HEK293 (cell line): ENCODE measurements around the gene NTSR1.

Experiments used
- CTCF ChIA-PET: fragments of 350-600 bp; formaldehyde crosslinking; extraction: SDS; loops from one replicate; lab custom pipeline; 2021; ENCODE audit warnings: antibody characterized with exemption; lab: Yijun Ruan, JAX
- POLR2A ChIA-PET: fragments of 300-600 bp; formaldehyde crosslinking; extraction: SDS; loops from one replicate; lab custom pipeline; 2020; ENCODE audit warnings: antibody characterized with exemption, inconsistent platforms; lab: Yijun Ruan, JAX
- H3K27ac ChIP-seq: fragments of 200-500 bp; sonication (Bioruptor generic); 2 replicates; pipeline ENCODE4 v1.5.1; 2014; ENCODE audit warnings: low read depth, low read length, control low read depth, inconsistent platforms; ENCODE audit errors: extremely low read depth
- H3K36me3 ChIP-seq, 2 experiments: fragments of 200-500 bp in 1 of 2; sonication (Bioruptor generic) in 1 of 2; 1 replicate in 1 of 2; 2 replicates in 1 of 2; pipeline ENCODE4 v1.5.1; 2014 to 2017; ENCODE audit warnings: inconsistent platforms in 2 of 2, low read length in 2 of 2; ENCODE audit not compliant: control insufficient read depth in 2 of 2, insufficient read depth in 1 of 2
- H3K4me1 ChIP-seq: fragments of 200-500 bp; sonication (Bioruptor generic); 2 replicates; pipeline ENCODE4 v1.5.1; 2014; ENCODE audit warnings: mild to moderate bottlenecking, low read length, inconsistent platforms; ENCODE audit not compliant: control insufficient read depth, insufficient read depth
- H3K4me3 ChIP-seq: 2 replicates; pipeline ENCODE4 v1.5.1; 2011; ENCODE audit warnings: low read depth, mild to moderate bottlenecking, control low read depth, low read length, moderate library complexity
- H3K9me3 ChIP-seq: fragments of 200-500 bp; sonication (Bioruptor generic); 2 replicates; pipeline ENCODE4 v1.5.1; 2014; ENCODE audit warnings: low read depth, low read length, inconsistent platforms; ENCODE audit not compliant: control insufficient read depth, insufficient read depth
- GFI1B ChIP-seq: fragments of 450-650 bp; formaldehyde crosslinking; IDR thresholded peaks from 2 replicates; pipeline ENCODE4 v1.5.1; 2016; ENCODE audit warnings: missing biosample characterization, missing genetic modification characterization
- GLI4 ChIP-seq: fragments of 450-650 bp; formaldehyde crosslinking; IDR thresholded peaks from 2 replicates; pipeline ENCODE4 v1.5.1; 2016; ENCODE audit warnings: missing biosample characterization, missing genetic modification characterization
- GLIS1 ChIP-seq: fragments of 450-650 bp; formaldehyde crosslinking; IDR thresholded peaks from 2 replicates; pipeline ENCODE4 v1.5.1; 2016; ENCODE audit warnings: missing biosample characterization, missing genetic modification characterization
- GLIS2 ChIP-seq: fragments of 450-650 bp; formaldehyde crosslinking; IDR thresholded peaks from 2 replicates; pipeline ENCODE4 v1.5.1; 2016; ENCODE audit warnings: missing biosample characterization, missing genetic modification characterization
- HOXD13 ChIP-seq: sonication (generic); formaldehyde crosslinking; IDR thresholded peaks from 2 replicates; pipeline ENCODE4 v1.8.0; 2022; ENCODE audit warnings: missing genetic modification reagents, borderline replicate concordance
- KLF1 ChIP-seq: fragments of 450-650 bp; formaldehyde crosslinking; IDR thresholded peaks from 2 replicates; pipeline ENCODE4 v1.5.1; 2016; ENCODE audit warnings: missing biosample characterization, missing genetic modification characterization
- KLF16 ChIP-seq: fragments of 450-650 bp; formaldehyde crosslinking; IDR thresholded peaks from 2 replicates; pipeline ENCODE4 v1.5.1; 2017; ENCODE audit warnings: missing biosample characterization, missing genetic modification characterization
- KLF9 ChIP-seq: fragments of 450-650 bp; formaldehyde crosslinking; IDR thresholded peaks from 2 replicates; pipeline ENCODE4 v1.5.1; 2016; ENCODE audit warnings: missing biosample characterization, missing genetic modification characterization, low read depth
- SP3 ChIP-seq: fragments of 450-650 bp; formaldehyde crosslinking; IDR thresholded peaks from 2 replicates; pipeline ENCODE4 v1.5.1; 2016; ENCODE audit warnings: missing biosample characterization, missing genetic modification characterization
- SP7 ChIP-seq: fragments of 450-650 bp; formaldehyde crosslinking; IDR thresholded peaks from 2 replicates; pipeline ENCODE4 v1.5.1; 2016; ENCODE audit warnings: missing biosample characterization, missing genetic modification characterization
- ZFP3 ChIP-seq: fragments of 450-650 bp; formaldehyde crosslinking; IDR thresholded peaks from 2 replicates; pipeline ENCODE4 v1.5.1; 2016; ENCODE audit warnings: low read depth, missing biosample characterization, missing genetic modification characterization
- ZFP37 ChIP-seq: fragments of 450-650 bp; formaldehyde crosslinking; IDR thresholded peaks from 2 replicates; pipeline ENCODE4 v1.5.1; 2016; ENCODE audit warnings: missing biosample characterization, missing genetic modification characterization
- ZFP69B ChIP-seq: fragments of 450-650 bp; formaldehyde crosslinking; IDR thresholded peaks from 2 replicates; pipeline ENCODE4 v1.5.1; 2016; ENCODE audit warnings: missing biosample characterization, missing genetic modification characterization
- ZNF133 ChIP-seq: fragments of 450-650 bp; formaldehyde crosslinking; IDR thresholded peaks from 2 replicates; pipeline ENCODE4 v1.5.1; 2016; ENCODE audit warnings: missing biosample characterization, missing genetic modification characterization
- ZNF2 ChIP-seq: fragments of 450-650 bp; formaldehyde crosslinking; IDR thresholded peaks from 2 replicates; pipeline ENCODE4 v1.5.1; 2016; ENCODE audit warnings: missing biosample characterization, missing genetic modification characterization
- ZNF248 ChIP-seq: fragments of 450-650 bp; formaldehyde crosslinking; IDR thresholded peaks from 2 replicates; pipeline ENCODE4 v1.5.1; 2017; ENCODE audit warnings: missing biosample characterization, missing genetic modification characterization
- ZNF600 ChIP-seq: fragments of 450-650 bp; formaldehyde crosslinking; IDR thresholded peaks from 2 replicates; pipeline ENCODE4 v1.5.1; 2016; ENCODE audit warnings: missing biosample characterization, missing genetic modification characterization
- ZNF623 ChIP-seq: fragments of 450-650 bp; formaldehyde crosslinking; IDR thresholded peaks from 2 replicates; pipeline ENCODE4 v1.5.1; 2016; ENCODE audit warnings: missing biosample characterization, missing genetic modification characterization
- ZNF629 ChIP-seq: fragments of 450-650 bp; formaldehyde crosslinking; IDR thresholded peaks from 2 replicates; pipeline ENCODE4 v1.5.1; 2017; ENCODE audit warnings: missing biosample characterization, missing genetic modification characterization
- ZNF654 ChIP-seq: fragments of 450-650 bp; formaldehyde crosslinking; IDR thresholded peaks from 2 replicates; pipeline ENCODE4 v1.5.1; 2016; ENCODE audit warnings: low read depth, missing biosample characterization, missing genetic modification characterization
- ZNF660 ChIP-seq: fragments of 450-650 bp; IDR thresholded peaks from 2 replicates; pipeline ENCODE4 v1.5.1; 2018; ENCODE audit warnings: missing biosample characterization, mild to moderate bottlenecking, missing genetic modification characterization
- ZNF837 ChIP-seq: fragments of 450-650 bp; formaldehyde crosslinking; IDR thresholded peaks from 2 replicates; pipeline ENCODE4 v1.5.1; 2016; ENCODE audit warnings: missing biosample characterization, missing genetic modification characterization
- TF ChIP-seq, protein P1 (sequence below): fragments of 450-650 bp; formaldehyde crosslinking; IDR thresholded peaks from 2 replicates; pipeline ENCODE4 v1.5.1; 2017; ENCODE audit warnings: missing biosample characterization, missing genetic modification characterization
- TF ChIP-seq, protein P2 (sequence below): fragments of 450-650 bp; formaldehyde crosslinking; IDR thresholded peaks from 2 replicates; pipeline ENCODE4 v1.5.1; 2016; ENCODE audit warnings: missing biosample characterization, missing genetic modification characterization
- TF ChIP-seq, protein P3 (sequence below): fragments of 450-650 bp; formaldehyde crosslinking; IDR thresholded peaks from 2 replicates; pipeline ENCODE4 v1.5.1; 2016; ENCODE audit warnings: missing biosample characterization, missing genetic modification characterization
- TF ChIP-seq, protein P4 (sequence below): fragments of 450-650 bp; formaldehyde crosslinking; IDR thresholded peaks from 2 replicates; pipeline ENCODE4 v1.5.1; 2016; ENCODE audit warnings: missing biosample characterization, missing genetic modification characterization, low read depth

Gene NTSR1

DNA sequence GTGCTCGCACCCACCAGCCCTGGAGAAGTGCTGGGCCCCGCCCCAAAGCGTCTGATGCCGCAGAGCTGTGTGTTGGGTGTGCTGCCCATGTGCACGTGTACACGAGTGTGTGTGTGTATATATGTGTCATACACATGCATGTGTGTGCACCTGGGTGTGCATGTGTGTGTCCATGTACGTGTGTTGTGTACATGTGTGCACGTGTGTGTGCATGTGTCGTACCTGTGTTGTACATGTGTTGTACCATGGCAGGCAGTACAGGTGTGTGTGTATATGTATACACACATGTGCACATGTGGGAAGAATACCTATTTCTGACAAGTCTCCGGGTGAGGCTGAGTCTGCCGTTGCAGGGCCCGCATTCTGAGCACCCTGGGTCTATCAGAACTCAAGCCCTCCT lies 81.4 kb downstream of the NTSR1 start:
- ChIA-PET CTCF (interaction anchor here (0.7 to 3.1 kb wide), 11 partner anchors 18 to 379 kb away, joined by 3 to 38 read pairs (median 7); no protein-coding TSS in a partner anchor), POLR2A (no interaction called here)
- Histone ChIP-seq H3K4me3 (no peak overlapping the region), H3K9me3 (no peaks in the 10 kb centered on the region), H3K27ac (no peak overlapping the region), H3K36me3 (no peaks in the 10 kb centered on the region), H3K4me1 (no peaks in the 10 kb centered on the region)
- TF ChIP-seq GLIS1 = no peak
- no peak for TF ChIP-seq ZNF248 (tag by site-specific recombination)
- TF ChIP-seq ZNF837 = no peak
- no peak for TF ChIP-seq ZNF660 (tag by site-specific recombination)
- TF ChIP-seq ZNF600 = no peak
- no peak for TF ChIP-seq ZNF654 (tag by site-specific recombination)
- TF ChIP-seq SP3 (tag by site-specific recombination) = no peak
- TF ChIP-seq ZNF133 (tag by site-specific recombination) = peak; percentile 99
- TF ChIP-seq, protein P1, sequence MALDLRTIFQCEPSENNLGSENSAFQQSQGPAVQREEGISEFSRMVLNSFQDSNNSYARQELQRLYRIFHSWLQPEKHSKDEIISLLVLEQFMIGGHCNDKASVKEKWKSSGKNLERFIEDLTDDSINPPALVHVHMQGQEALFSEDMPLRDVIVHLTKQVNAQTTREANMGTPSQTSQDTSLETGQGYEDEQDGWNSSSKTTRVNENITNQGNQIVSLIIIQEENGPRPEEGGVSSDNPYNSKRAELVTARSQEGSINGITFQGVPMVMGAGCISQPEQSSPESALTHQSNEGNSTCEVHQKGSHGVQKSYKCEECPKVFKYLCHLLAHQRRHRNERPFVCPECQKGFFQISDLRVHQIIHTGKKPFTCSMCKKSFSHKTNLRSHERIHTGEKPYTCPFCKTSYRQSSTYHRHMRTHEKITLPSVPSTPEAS = peak; percentile 33; the same call in 1 of the 2 replicates
- TF ChIP-seq GLI4 (tag by site-specific recombination) = no peak
- TF ChIP-seq ZNF623 (tag by site-specific recombination) = no peak
- TF ChIP-seq, protein P2, sequence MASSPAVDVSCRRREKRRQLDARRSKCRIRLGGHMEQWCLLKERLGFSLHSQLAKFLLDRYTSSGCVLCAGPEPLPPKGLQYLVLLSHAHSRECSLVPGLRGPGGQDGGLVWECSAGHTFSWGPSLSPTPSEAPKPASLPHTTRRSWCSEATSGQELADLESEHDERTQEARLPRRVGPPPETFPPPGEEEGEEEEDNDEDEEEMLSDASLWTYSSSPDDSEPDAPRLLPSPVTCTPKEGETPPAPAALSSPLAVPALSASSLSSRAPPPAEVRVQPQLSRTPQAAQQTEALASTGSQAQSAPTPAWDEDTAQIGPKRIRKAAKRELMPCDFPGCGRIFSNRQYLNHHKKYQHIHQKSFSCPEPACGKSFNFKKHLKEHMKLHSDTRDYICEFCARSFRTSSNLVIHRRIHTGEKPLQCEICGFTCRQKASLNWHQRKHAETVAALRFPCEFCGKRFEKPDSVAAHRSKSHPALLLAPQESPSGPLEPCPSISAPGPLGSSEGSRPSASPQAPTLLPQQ (tag by site-specific recombination) = no peak
- TF ChIP-seq, protein P3, sequence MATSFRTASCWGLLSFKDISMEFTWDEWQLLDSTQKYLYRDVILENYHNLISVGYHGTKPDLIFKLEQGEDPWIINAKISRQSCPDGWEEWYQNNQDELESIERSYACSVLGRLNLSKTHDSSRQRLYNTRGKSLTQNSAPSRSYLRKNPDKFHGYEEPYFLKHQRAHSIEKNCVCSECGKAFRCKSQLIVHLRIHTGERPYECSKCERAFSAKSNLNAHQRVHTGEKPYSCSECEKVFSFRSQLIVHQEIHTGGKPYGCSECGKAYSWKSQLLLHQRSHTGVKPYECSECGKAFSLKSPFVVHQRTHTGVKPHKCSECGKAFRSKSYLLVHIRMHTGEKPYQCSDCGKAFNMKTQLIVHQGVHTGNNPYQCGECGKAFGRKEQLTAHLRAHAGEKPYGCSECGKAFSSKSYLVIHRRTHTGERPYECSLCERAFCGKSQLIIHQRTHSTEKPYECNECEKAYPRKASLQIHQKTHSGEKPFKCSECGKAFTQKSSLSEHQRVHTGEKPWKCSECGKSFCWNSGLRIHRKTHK (tag by site-specific recombination) = no peak
- no peak for TF ChIP-seq GFI1B
- TF ChIP-seq HOXD13 = no peak

DNA sequence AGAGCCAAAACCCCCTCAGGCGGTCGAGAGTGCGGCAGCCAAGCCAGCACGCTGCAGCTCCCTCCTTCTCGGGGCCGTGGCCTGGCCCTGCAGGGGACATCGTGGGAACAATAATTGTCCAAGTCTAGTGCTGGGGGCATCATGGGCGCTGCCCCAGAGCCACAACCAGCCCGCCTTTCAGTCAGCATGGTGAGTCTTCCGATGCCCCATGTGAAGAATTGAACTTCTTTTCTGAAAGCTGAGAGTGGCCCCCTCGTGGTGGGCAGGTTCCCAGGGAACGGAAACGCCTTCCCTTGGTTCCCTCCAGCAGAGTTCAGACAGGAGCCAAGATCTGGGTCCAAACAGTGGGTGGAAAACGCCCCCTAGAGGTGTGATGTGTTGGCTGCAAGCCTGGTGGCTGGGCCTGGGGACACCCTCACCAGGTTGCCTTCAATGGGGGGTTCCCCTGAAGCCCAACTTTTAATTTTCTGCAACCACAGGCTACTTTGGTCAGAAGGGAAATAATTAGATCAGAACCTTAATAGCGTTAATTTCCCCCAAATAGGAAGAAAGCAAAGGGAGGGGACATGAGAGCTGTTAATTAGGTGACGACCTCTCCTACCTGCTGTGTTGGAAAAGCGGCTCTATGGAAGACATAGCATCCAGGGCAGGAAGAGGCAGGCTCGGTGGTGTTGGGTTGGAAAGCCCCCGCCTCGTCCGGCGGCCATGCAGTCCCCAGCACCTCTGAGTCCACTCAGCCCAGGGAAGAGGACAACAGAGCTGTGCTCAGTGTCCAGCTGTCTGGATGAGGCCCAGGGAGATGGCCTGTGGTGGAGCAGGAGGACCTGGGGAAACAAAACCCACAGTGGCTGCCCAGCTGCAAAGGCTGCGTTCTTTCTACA lies 82.9 kb downstream of the NTSR1 start:
- ChIA-PET CTCF (interaction anchor here (0.6 to 3.6 kb wide), 46 partner anchors 9 to 1043 kb away, joined by 3 to 38 read pairs (median 4); partner anchors contain the start of genes OGFR and SLCO4A1), POLR2A (interaction anchor here (1.0 to 1.3 kb wide), 2 partner anchors 122 to 489 kb away, joined by 3 to 4 read pairs; partner anchors contain the start of gene ADRM1)
- Histone ChIP-seq H3K9me3 (no peaks in the 10 kb centered on the region), H3K4me3 (no peak overlapping the region), H3K4me1 (no peaks in the 10 kb centered on the region), H3K36me3 (no peaks in the 10 kb centered on the region), H3K27ac (no peak overlapping the region)
- TF ChIP-seq ZNF2 (tag by site-specific recombination) = peak; percentile 39; the same call in 1 of the 2 replicates
- TF ChIP-seq ZNF629 (tag by site-specific recombination) = peak; percentile 38; the same call in 1 of the 2 replicates
- TF ChIP-seq GLIS2 (tag by site-specific recombination) = peak; percentile 93
- TF ChIP-seq KLF16 (tag by site-specific recombination) = 0 out of 2 replicates have a peak, but pooled peaks have one; percentile 71
- peak; percentile 98 for TF ChIP-seq ZNF654 (tag by site-specific recombination)
- TF ChIP-seq KLF9 = peak; percentile 21; the same call in 1 of the 2 replicates
- 0 out of 2 replicates have a peak, but pooled peaks have one; percentile 18 for TF ChIP-seq ZFP69B
- 0 out of 2 replicates have a peak, but pooled peaks have one; percentile 35 for TF ChIP-seq SP3 (tag by site-specific recombination)
- peak; percentile 61; the same call in 1 of the 2 replicates for TF ChIP-seq SP7 (tag by site-specific recombination)
- no peak for TF ChIP-seq ZFP3 (tag by site-specific recombination)
- TF ChIP-seq KLF1 (tag by site-specific recombination) = peak; percentile 64
- TF ChIP-seq, protein P4, sequence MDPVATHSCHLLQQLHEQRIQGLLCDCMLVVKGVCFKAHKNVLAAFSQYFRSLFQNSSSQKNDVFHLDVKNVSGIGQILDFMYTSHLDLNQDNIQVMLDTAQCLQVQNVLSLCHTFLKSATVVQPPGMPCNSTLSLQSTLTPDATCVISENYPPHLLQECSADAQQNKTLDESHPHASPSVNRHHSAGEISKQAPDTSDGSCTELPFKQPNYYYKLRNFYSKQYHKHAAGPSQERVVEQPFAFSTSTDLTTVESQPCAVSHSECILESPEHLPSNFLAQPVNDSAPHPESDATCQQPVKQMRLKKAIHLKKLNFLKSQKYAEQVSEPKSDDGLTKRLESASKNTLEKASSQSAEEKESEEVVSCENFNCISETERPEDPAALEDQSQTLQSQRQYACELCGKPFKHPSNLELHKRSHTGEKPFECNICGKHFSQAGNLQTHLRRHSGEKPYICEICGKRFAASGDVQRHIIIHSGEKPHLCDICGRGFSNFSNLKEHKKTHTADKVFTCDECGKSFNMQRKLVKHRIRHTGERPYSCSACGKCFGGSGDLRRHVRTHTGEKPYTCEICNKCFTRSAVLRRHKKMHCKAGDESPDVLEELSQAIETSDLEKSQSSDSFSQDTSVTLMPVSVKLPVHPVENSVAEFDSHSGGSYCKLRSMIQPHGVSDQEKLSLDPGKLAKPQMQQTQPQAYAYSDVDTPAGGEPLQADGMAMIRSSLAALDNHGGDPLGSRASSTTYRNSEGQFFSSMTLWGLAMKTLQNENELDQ (tag by site-specific recombination) = no peak
- TF ChIP-seq ZFP37 (tag by site-specific recombination) = peak; percentile 46; the same call in 1 of the 2 replicates
- TF ChIP-seq ZNF133 (tag by site-specific recombination) = no peak
- peak; percentile 97 for TF ChIP-seq GLIS1
- no peak for TF ChIP-seq ZNF248 (tag by site-specific recombination)
